GM19468 (cell line): ENCODE data around the gene FOXS1.

ENCODE experiments used
- ATAC-seq: cut with Tn5 transposase; IDR thresholded peaks from one replicate; pipeline ENCODE4 v1.9.1; 2021; ENCODE audit warnings: mild to moderate bottlenecking, moderate library complexity, moderate number of reproducible peaks; ENCODE audit not compliant: unreplicated experiment; ENCODE audit errors: extremely low read depth

Gene FOXS1

DNA sequence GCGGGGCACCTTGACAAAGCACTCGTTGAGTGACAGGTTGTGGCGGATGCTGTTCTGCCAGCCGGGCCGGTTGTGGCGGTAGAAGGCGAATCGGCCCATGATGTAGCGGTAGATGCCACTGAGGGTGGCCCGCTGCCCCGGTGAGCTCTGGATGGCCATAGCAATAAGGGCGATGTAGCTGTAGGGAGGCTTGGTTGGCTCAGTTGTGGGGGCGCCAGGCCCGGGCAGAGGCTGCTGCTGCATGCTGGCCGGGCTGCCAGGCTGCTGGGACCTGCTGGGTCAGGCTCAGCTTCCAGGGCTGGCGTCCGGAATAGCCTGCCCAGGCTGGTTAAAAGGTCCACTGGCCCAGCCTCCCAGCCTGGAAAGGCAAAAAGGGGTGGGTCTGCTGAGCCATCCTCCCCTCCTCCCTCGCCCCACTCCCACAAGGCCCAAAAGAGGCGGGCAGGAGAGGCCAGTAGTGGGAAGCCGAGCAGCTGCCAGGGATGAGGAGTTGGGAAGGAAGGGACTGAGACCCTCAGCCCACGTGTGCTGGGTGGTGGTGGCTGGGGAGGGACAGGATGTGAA lies at the start of gene FOXS1:
Gene FOXS1, minus strand, starts transcription at position 305 of the 564 bp plus-strand sequence. Its CDS starts 62 bp downstream, at position 243.
- no peak for ATAC-seq

DNA sequence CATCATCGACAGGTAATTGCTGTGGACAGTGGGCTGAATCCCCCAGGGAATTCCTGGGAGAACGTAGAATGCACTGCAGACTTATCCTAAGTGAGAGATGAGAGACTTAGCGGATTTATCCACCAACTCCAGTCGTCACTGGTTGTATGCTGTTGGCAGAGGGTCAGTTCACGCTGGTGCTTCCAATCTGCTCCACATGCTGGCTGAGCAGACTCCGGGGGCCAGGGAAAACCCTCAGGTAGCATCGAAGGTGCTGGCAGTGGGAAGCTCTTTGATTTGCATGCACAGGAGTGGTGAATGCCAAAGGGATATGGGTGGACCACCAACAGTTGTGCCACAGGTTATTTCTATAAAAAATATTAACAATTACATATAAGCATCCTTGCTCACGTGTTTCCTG lies 45.2 kb upstream of the FOXS1 start:
- no peak for ATAC-seq

DNA sequence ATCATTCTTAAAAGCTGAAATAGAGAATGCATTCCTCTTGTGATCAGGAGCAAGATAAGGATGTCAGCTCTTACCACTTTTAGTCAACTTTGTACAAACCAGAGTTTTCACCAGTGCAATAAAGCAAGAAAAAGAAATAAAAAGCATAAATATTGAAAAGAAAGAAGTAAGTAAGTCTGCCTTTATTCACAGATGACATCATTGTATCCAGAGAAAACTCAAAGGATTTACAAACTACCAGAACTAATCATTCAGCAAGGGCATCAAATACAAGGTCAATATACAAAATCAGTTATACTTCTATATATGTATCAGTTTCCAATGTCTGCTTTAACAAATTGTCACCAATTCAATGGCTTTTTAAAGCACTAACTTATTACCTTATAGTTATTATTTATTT lies 38.4 kb upstream of the FOXS1 start:
- no peak for ATAC-seq

DNA sequence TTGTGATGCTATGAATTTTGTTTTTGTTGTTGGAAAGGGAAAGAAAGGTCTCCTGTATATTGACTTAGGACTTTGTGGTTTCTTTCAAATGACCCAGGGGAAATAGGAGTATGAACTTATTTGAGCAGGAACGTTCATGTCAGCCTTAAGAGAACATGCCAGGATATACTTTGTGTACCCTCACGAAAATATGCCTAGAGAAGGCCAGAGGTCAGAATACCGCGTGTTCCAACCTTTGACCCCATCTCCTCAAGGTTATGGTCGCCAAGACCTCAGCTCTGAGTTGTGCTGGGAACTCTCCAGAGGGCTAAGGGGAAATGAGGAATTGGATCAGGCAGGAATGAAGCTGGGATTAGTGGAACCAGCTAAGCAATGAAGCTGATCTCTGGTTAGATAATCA lies 36.5 kb upstream of the FOXS1 start:
- ATAC-seq = no peak

DNA sequence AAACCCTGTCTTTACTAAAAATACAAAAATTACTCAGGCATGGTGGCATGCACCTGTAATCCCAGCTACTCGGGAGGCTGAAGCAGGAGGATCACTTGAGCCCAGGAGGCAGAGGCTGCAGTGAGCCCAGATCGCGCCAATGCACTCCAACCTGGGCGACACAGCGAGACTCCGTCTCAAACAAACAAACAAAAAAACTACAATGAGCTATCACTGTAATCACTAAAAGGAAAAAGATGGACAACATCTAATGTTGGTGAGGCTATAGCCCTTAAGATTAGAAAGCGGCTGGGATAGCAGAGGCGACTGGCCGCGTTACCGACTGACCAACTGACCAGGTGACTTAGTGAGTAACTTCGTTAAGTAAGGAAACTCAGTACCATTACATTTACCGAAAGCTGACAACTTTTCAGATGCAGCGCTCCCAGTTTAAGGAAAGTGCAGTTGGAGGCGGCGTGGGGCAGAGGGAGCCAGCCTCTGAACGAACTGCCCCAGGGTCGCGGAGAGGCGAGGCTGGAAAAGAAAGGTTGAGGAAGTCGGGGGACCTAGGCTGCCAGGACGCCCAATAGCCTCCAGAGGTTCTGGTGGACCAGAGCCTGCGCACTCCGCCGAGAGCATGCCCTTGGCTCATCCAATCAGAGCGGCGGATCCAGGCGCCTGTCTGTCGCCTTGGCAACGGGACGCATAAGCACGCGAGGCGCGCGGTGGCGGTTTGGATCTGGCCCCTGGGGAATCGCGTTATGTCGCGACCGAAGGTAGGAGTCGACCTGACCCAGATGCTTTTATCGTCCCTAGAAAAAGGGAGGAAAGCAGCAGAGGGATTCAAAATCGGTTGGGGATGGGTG lies 34.0 kb upstream of the FOXS1 start:
- ATAC-seq = peak; percentile 46

DNA sequence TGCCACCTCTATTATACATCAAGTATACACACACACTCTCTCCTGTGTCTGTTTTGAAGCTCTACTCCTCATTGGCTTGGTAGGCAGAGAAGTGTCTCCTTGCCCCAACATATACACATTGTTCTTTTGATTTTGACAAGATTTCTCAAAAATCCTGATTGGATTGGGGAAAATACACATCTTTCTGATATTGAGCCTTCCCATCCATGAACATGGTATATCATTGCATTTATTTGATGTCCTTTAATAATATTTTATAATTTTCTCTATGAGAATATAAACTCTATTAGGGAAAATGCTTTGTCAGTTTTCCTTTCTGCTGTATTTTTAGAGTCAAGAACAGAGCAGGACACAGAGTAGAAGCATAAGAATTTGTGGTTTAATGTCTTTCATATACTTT lies 32.3 kb upstream of the FOXS1 start:
- no peak for ATAC-seq

DNA sequence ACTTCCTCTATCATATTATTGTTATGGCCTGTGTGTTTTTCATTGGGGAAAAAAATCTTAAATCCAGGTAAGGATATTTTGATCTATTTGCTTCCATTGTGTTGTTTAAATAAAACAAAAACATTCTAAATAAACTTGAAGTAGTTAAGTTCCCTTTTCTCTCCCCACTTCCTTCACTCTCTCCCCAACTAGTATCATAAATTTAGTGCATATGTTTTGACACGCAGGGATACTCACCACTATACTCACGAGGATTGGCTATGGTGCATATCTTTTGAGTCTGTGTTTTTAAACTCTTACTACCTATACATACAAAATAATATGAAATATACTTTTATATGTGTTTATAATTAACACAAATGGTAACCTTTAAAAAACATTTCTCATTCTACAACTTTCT lies 30.3 kb upstream of the FOXS1 start:
- no peak for ATAC-seq

DNA sequence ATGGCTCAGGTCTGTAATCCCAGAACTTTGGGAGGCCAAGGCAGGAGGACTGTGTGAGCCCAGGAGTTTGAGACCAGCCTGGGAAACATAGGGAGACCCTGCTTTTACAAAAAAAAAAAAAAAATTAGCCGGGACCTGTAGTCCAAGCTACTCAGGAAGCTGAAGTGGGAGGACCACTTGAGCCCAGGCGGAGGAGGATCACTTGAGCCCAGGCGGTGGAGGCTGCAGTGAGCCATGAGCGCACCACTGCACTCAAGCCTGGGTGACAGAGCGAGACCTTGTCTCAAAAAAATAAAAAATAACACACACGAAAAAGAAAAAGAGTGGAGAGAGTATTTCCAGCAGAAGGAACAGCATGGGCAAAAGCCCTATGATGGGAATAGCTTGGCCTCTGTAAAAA lies 27.0 kb upstream of the FOXS1 start:
- ATAC-seq = no peak

DNA sequence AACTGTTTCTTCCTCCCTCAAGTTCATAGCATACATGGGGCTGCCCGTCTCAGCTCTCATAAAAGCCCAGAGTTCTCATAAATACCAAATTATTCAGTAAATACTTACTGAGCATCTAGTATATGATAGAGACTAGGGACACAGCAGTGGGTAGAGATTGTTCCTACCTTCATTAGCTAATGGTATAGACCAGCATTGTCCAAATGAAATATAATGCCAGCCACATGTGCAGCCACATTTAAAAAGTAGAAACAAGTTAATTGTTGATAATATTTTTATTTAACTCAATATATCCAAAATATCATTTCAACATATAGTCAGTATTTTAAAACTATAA lies 26.2 kb upstream of the FOXS1 start:
- ATAC-seq = no peak

DNA sequence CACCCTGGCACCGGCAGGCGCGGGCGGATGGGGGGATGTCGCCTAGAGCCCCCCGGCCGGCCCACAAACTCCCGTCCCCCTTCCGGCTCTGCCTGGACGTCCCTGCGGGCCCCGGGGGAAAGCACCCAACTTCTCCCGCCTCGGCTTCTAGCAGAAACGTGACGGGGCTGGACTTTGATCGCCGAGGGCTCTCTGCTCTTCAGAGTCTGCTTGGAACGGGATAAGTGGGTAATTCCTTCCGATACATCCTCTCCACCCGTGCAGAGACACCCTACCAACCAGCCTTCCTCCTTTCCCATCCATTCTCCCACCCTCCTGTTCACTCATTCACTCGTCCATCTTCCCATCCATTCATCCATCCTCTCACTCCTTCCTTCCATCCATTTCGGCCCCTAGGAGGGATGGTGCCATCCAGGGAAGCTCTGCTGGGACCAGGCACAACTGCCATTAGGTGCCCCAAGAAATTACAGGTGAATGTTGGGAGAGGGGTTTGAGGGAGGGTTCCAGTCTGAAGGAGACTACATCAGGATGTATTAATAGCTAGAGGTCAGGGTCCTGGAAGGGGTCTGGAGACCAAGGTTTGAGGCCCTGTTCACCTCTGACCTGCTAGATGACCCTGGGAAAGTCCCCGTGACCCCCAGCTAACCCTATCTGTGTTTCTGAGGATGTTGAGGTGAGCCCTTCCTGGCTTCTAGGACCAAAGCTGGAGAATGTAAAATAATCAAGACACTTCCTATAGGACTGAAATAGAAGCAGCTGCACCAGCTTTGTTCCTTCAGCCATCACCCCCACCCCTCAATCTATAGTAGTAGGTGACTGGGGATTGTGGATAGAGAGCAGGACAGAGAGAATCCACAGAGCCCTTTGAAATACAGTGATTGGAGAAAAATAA lies 25.6 kb upstream of the FOXS1 start:
- ATAC-seq = no peak

DNA sequence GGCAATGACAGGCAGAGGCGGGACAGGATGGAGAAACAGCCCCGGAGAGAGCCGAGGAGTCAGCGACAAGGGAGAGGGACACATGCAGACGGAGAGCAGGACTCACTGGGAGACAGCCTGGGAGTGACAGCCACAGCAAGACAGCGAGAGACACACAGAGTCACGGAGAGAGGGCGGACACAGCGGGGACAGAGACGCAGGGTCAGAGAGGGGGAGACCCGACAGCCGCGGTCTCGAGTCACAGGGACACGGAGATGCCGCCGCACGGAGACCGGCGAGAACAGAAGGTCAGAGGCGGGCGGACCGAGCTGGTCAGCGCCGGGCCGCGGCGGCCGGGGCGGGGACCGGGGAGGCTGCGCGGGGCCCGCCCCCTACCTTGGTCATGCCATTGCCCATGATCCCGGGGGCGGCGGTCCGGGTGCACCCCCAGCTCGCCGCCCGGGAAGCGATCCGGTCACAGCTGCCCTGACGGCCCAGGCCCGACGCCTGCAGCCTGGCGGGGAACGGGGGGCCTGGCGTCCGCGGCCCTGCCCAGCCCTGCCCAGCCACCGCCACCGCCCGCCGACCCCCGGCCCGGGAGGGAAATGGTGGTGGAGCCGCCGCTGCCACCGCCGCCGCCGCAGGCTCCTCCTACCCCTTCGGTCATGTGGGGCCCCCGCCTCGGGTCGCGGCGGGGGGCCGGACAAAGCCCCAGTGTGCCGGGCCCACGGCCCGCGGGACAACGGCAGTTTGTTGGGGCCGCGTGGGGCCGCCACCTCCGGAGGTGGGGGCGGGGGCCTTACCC lies 24.7 kb upstream of the FOXS1 start, which contains the start of the genes DUSP15 and TTLL9:
Gene DUSP15, minus strand, starts transcription at position 586 of the 784 bp plus-strand sequence. Its CDS starts 190 bp downstream, at position 396.
Gene TTLL9, plus strand, starts transcription at position 693 of the 784 bp plus-strand sequence. CDS start 493 bp downstream, outside the sequence.
- ATAC-seq = no peak

DNA sequence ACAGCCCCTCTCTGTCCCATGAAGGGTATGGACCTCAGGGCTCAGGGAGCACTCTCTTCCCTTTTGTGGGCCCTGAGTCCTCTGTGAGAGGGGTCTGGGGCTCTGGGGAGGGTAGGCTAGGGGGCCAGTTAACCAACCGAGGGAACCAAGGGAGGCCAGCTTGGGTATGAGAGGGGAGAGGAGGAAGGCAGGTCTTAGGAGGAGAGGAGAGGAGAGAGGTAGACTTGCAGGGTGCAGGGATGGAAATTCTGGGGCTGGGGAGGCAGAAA lies 24.2 kb upstream of the FOXS1 start:
- no peak for ATAC-seq

DNA sequence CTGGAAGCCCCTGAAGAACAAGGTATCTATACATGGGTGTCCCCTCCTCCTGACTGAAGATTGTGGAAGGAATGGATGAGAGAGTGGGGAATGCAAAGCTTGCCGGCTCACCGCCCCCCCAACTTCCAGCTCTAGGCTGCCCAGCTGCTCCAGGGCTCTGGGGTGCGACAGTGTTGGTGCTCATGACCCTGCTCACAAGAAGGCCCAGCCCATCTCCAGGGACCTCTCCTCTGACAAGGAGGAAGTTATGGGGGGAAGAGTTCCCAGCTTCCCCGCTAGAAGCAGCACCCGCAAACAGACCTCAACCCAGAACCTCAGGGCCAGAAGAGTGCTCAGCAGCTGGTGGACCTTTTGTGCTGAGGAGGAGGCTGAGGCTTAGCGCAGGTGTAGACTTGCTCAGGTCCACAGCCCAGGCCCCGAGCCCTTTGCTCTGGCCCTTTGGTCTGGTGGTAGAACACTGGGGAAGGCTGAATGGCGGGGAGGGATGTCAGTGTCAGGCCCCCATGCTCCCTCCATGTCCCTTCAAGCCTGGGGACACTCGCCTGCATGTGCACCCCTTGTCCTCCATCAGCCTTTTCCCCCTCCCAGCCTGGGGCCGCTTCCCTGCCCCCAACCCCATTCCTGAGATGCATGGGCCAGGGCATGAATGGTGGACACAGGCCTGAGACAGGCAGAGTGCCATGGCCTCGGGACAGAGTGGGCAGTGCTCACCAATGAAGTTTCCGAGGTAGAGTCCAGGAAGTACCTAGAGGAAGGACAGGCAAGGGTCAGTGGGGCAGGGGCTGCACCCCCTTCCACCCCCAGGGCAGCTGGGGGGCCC lies 23.7 kb upstream of the FOXS1 start:
- ATAC-seq = no peak

DNA sequence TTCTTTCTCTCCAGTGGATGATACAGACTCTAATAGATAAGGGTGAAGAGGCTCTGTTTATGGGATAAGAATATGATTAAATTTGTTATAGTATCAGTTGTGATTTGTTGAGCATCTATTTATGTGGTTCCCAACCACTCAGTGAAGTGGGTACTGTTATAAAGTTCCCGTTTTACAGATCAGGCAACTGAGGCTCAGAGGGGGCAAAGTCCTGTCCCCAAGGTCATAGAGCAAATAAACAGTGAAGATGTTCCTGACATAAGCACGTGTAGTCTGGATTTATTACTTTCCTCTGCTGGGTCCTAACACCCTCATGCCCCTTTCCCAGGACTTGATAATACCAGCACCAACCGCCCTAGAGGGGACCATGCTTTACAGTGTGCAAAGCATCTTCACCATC lies 20.8 kb upstream of the FOXS1 start:
- no peak for ATAC-seq

DNA sequence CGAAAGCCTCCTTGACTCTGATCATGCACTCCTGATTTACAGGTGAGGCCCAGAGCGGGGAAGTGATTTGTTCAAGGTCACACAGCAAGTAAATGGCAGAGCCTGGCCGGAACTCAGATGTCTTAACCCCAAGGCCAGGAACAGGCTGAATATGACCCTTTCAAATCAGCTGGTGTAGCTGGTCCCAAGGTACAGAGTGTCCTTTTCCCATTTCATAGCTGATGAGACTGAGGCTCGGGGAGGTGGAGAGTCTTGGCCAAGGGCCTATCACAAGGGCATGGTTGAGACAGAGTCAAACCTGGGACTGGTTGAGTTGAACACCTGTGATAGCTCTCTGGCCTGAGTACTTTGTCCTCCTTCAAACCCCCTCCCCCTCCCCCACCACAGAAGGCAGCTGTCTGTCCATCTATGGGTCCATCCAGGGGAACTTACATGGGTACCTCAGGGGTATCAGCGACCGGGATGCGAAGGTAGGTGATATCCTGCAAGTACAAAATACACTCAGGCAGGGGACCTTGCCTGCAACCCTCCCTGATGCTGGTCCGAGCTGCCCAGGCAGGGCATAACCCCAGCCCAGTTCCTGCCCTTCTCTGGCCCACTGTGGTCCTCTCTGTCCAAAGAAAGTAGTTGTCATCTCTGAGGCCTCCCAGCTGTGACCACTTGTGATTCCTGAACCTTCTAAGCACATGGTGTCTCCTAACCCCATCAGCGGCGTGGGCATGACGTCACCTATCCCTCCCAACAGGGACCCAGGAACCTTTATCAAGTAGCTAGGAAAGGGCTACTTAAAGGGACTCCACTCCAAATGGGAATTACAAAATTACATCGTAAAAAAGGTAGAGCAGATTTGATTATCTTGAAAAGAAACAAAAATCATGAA lies 19.4 kb upstream of the FOXS1 start:
- no peak for ATAC-seq

DNA sequence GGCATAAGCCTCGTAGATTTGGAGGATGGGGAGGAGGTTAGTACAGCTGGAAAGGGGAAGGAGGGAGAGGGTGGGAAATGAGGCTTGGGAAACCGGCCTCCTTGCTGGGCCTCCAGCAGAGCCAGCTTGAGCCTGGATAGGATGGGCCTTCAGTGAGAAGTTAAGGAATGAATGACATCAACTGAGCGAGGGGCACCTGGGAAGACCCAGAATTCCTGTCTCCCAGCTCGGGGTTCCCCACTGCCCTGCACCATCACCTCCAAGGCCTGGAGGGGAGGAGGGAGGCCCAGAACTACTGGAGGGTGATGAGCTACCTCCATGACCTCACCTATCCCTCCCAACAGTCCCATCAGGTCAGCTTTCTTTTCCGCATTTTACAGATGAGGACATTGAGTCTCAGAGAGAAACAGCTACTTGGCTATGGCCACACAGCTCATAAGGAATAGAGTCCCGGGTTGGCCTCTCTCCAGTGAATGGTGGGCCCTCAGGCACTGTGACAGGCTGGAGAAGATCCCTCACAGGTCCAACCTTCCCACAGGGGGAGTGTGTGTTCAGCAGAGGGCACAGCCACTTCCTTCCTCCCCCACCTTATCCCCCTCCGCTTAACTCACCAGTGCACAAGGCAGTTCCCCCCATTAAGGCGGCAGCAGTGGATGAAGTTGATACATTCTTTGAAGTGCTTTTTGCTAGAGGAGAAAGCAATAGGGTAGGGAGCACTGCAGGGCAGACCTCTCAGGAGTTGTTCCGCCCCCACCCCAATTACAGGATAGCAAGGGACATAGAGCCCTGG lies 18.1 kb upstream of the FOXS1 start:
- ATAC-seq = no peak

DNA sequence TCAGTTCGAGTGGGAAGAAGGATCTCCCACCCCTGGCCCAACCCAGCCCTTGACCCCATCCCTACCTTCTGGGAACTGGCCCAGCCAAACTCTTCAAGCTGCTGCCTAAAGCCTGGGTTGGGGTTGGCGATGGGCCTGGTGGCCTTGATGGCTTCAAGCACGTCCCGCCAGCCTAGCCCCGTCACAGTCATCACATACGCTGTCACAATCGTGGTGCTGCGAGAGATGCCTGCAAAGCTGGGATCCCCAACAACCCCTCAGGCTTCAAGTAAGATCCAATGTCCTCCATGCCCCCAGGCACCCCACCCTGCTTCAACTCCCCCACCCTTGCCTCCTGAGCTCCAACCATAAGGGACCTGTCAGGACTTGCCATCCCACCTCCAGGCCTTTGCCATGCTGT lies 17.1 kb upstream of the FOXS1 start:
- no peak for ATAC-seq

DNA sequence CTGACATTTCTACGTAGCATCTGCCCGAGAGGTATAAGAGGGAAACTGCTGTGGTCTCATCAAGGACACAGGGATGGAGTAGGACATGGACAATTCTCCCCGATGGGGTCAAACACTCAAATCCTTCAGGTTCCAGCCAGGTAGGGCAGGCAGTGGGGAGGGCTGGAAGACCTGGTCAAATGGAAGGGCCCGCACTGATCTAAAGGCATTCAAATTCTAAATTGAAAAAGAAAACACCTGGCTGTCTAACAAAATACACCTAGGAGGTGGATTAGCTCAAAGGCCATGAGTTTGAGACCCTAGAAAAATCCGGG lies 16.7 kb upstream of the FOXS1 start:
- no peak for ATAC-seq
